Measurements from ENCODE around the gene ZNF444.
"Not testable (repeated sequence)": the region's sequence is repeated elsewhere in the genome, so short reads cannot be mapped to it uniquely, and the experiment has no call there.

ZNF444 gene

GRCh38 chr19:56144831-56145230, 3.7 kb downstream of the ZNF444 start:
- FAIRE-seq: no peak
- no peak for DNase-seq (ENCODE audit: low spot score)

- FAIRE-seq (no peak), DNase-seq (ENCODE audit: low spot score) (no peak)
These were observed 4.6 kb downstream of the ZNF444 start for GRCh38 chr19:56145698-56146097.

DNA sequence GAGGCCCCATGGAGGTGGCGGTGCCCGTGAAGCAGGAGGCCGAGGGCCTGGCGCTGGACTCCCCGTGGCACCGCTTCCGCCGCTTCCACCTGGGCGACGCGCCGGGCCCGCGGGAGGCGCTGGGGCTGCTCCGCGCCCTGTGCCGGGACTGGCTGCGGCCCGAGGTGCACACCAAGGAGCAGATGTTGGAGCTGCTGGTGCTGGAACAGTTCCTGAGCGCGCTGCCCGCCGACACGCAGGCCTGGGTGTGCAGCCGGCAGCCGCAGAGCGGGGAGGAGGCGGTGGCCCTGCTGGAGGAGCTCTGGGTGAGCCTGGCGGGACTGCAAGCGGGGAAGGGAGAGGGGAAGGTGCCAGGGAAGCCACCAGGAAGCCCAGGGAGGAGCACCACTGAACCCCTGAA, 5.8 kb downstream of the ZNF444 start:
- FAIRE-seq: no peak
- DNase-seq (ENCODE audit: low spot score): no peak

GRCh38 chr19:56147307-56147706, 6.2 kb downstream of the ZNF444 start:
- no peak for FAIRE-seq
- DNase-seq (ENCODE audit: low spot score): no peak

- FAIRE-seq (no peak), DNase-seq (ENCODE audit: low spot score) (no peak)
These were observed 7.0 kb downstream of the ZNF444 start for GRCh38 chr19:56148096-56148495.

- peak; percentile 94 for FAIRE-seq
- DNase-seq (ENCODE audit: low spot score): not testable (repeated sequence)
These were observed 8.0 kb downstream of the ZNF444 start for GRCh38 chr19:56148955-56149655.

GRCh38 chr19:56149656-56150038, 8.6 kb downstream of the ZNF444 start:
- FAIRE-seq: no peak
- DNase-seq (ENCODE audit: low spot score): no peak

DNA sequence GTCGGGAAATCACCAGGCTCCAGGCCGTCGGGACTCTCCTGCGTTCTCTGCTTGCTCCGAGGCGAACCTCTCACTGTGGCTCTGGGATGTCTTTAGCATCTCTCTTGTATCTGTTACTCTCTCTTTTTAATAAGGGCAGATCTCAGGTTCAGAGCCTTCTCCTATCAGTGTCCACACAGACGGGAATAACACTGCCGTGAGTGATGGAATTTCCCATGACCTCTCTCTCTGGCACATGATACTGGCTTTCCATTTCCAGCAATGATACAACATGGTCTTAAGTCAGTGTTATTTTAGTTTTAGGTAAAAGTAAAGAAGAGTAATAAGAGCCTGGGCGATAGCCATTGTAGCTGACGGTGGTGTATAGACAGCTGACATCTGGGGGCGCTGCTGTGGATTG, 9.3 kb downstream of the ZNF444 start:
- FAIRE-seq: no peak
- DNase-seq (ENCODE audit: low spot score): no peak

GRCh38 chr19:56152644-56153043, 11.6 kb downstream of the ZNF444 start:
- DNase-seq (ENCODE audit: low spot score) (no peak), FAIRE-seq (no peak)

GRCh38 chr19:56153507-56153906, 12.4 kb downstream of the ZNF444 start:
- DNase-seq (ENCODE audit: low spot score) (no peak), FAIRE-seq (no peak)

DNA sequence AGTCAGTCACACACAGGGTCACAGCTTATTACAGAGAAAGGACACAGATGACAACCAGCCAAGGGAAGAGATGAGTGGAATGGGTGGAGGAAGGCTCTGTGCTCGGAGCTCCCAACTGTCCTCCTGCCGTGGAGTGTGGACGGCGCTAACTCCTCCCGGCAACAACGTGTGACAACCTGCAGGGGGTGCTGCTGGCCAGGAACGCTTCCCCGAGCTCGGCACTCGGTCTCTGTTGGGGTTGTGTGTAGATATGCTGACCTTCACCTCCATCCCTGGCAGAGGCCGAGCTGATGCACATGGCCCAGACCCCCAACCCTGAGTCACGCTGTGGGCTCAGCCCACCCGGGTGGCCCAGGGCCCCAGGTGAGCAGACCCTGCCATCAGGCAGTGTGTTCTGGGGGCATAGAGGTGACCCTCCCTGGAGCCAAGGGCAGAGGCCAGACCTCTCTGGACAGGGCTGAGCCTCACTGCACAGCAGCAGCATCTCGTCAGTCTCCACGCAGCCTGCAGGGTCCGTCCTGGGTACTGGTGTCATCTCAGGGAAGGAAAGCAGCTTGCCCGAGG, 14.1 kb downstream of the ZNF444 start:
- FAIRE-seq (peak; percentile 37), DNase-seq (ENCODE audit: low spot score) (no peak)

GRCh38 chr19:56156768-56157167, 15.7 kb downstream of the ZNF444 start:
- FAIRE-seq (no peak), DNase-seq (ENCODE audit: low spot score) (no peak)

DNA sequence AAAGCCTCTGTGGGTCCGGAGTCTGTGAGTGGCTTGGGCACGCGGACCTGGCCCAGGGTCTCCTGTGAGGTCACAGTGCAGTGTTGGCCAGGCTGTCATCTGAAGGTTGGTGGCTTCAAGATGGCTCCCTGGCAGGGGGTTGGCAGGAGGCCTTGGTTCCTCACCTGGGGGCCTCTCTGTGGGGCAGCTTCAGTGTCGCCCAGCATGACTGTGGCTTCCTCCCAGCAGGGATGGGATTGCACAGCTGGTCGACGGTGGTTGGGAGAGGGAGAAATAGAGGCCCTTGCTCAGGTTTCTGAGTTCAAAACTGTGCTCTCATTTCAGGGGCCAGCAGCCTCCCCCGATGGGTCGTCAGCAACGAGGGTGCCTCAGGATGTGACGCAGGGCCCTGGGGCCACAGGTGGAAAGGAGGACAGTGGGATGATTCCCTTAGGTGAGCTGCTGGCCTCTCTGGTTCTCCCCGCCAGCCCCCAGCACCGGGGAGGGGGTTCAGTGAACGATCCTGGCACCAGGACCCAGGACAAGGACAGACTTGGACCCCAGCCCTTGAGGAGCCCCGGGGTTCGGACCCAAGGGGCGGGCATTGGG, 17.2 kb downstream of the ZNF444 start:
- FAIRE-seq: no peak
- DNase-seq (ENCODE audit: low spot score): no peak

DNA sequence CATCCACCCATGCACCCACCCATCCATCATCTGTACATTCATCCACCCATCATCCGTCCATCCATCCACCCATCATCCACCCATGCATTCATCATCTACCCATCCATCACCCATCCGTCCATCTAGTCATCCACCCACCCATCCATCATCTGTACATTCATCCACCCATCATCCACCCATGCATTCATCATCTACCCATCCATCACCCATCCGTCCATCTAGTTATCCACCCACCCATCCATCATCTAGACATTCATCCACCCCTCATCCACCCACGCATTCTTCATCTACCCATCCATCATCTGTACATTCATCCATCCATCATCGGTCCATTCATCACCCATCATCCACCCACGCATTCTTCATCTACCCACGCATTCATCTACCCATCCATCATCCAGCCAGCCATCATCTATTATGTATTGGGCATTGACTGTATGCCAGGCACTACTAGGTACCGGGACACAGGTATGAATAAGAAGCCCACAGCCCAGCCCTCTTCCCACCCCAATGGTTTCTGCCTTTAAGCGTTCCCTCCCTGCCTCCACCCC, 18.0 kb downstream of the ZNF444 start:
- FAIRE-seq (peak; percentile 96), DNase-seq (ENCODE audit: low spot score) (no peak)

- DNase-seq (ENCODE audit: low spot score): no peak
These were observed 18.7 kb downstream of the ZNF444 start for GRCh38 chr19:56159622-56160271.

DNA sequence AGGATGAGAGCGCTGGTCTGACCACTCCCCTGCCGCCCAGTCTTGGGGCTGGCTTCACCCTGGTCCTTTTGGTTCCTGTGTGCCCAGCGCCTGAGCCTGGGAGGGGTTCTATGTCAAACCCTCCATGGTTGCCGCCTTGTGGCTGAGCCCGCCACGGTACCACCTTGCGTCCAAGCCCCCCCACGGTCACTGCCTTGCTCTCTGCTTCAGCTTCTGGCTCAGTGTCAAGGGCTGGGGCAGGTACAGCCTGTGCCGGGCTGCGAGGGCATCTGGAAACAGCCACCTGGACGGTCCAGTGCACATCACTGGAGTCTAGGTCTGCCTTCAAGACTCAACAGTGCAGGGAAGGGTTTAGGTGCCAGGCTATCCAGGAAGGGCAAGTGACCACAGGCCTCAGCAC, 20.4 kb downstream of the ZNF444 start:
- FAIRE-seq (no peak), DNase-seq (ENCODE audit: low spot score) (no peak)

More at GRCh38 chr19:56159622-56160271, 18.7 kb downstream of the ZNF444 start:
- no peak for FAIRE-seq

GRCh38 chr19:56162258-56162657, 21.2 kb downstream of the ZNF444 start:
- FAIRE-seq (no peak), DNase-seq (ENCODE audit: low spot score) (no peak)

- DNase-seq (ENCODE audit: low spot score) (no peak), FAIRE-seq (peak; percentile 46)
These were observed 22.0 kb downstream of the ZNF444 start for GRCh38 chr19:56163097-56163496.

- FAIRE-seq (no peak), DNase-seq (ENCODE audit: low spot score) (peak; percentile 35)
These were observed 26.0 kb downstream of the ZNF444 start for GRCh38 chr19:56167064-56167578.

GRCh38 chr19:56170261-56170660, 29.2 kb downstream of the ZNF444 start:
- DNase-seq (ENCODE audit: low spot score) (peak; percentile 82), FAIRE-seq (peak; percentile 79)

DNA sequence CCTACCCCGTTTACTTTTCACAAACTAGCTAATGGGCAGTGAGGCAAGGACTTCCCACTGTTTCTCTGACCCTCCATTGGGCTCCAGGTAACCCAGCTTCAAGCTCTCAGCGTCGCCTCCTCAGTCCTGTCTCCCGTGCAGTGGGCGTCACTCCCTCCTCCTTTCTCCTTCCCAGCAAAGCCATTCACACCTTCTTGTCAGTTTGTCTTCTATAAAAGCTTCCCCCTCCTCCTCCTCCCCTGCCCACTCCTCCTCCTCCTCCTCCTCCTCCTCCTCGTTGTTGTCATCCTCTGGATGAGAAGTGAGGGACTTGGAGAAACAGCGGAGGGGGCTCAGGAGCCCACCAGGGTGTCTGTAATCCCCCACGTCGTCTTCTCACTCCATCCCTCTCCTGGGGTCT, 33.0 kb downstream of the ZNF444 start:
- FAIRE-seq (no peak), DNase-seq (ENCODE audit: low spot score) (no peak)

DNA sequence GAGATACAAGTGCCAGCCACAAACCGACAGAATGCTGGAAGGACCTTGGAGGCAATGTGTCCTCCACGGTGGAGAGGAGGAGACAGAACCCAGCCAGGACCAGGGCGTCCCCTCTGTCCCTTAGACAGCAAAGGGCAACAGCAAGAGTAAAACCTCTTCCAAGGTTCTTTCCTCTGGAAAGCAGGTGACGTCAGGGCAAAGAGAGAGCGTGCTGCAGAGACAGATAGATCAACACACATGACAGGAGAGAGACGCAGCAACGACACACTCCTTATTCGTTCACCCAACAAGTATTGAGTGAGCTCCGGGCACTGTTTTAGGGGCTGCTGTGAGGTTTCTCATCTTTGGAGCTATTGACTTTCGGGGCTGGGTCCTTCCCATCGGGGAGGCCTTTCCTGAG, 33.5 kb downstream of the ZNF444 start:
- no peak for FAIRE-seq
- DNase-seq (ENCODE audit: low spot score): no peak

All from urothelium cell line (cell line).